Fibroblast of lung (primary cell): ENCODE data around the gene PCSK6. TPM values are rescaled to one million over a fixed set of nuclear protein-coding genes. Genes with fewer than 3 reads are reported as not detected.

Source experiments
- DNase-seq, 2 donors: peaks; one replicate each; pipeline versions ENCODE4 v3.0.0 to v3.0.0-alpha.2; 2010; ENCODE audit warnings: low read depth in 2 of 2
- H2AFZ ChIP-seq: 2 replicates; pipeline ENCODE4 v1.5.1; 2012; ENCODE audit warnings: low read length, control low read depth, inconsistent platforms
- H3K27ac ChIP-seq: 2 replicates; pipeline ENCODE4 v1.5.1; 2011; ENCODE audit warnings: low read length, control low read depth; ENCODE audit not compliant: insufficient read depth
- H3K27me3 ChIP-seq: 2 replicates; pipeline ENCODE4 v1.5.1; 2011; ENCODE audit warnings: mild to moderate bottlenecking, low read length; ENCODE audit not compliant: control insufficient read depth, insufficient read depth
- H3K36me3 ChIP-seq: 2 replicates; pipeline ENCODE4 v1.5.1; 2011; ENCODE audit warnings: low read length; ENCODE audit not compliant: control insufficient read depth, insufficient read depth
- H3K4me1 ChIP-seq: 2 replicates; pipeline ENCODE4 v1.5.1; 2011; ENCODE audit warnings: low read length; ENCODE audit not compliant: control insufficient read depth, insufficient read depth; ENCODE audit errors: extremely low read depth
- H3K4me2 ChIP-seq: 2 replicates; pipeline ENCODE4 v1.5.1; 2011; ENCODE audit warnings: low read length, control low read depth; ENCODE audit not compliant: insufficient read depth; ENCODE audit errors: extremely low read depth
- H3K4me3 ChIP-seq, 4 experiments: fragments of 200-600 bp in 1 of 4; sonication (generic) in 1 of 4; replicated peaks in 1 of 4; 2 replicates each; pipeline ENCODE4 v1.5.1; 2011 to 2016; ENCODE audit warnings: low read length in 4 of 4, low read depth in 3 of 4, mild to moderate bottlenecking in 3 of 4, control low read depth in 2 of 4, inconsistent platforms in 1 of 4, mixed read lengths in 1 of 4; ENCODE audit not compliant: insufficient read depth in 1 of 4; ENCODE audit errors: control extremely low read depth in 1 of 4
- H3K79me2 ChIP-seq: 2 replicates; pipeline ENCODE4 v1.5.1; 2012; ENCODE audit warnings: mild to moderate bottlenecking, low read length, inconsistent platforms; ENCODE audit not compliant: control insufficient read depth, insufficient read depth
- H3K9ac ChIP-seq: 2 replicates; pipeline ENCODE4 v1.5.1; 2011; ENCODE audit warnings: mild to moderate bottlenecking, low read length, control low read depth; ENCODE audit not compliant: insufficient read depth
- H3K9me3 ChIP-seq: 2 replicates; pipeline ENCODE4 v1.5.1; 2012; ENCODE audit warnings: low read depth, low read length; ENCODE audit not compliant: control insufficient read depth, insufficient read depth
- H4K20me1 ChIP-seq: 2 replicates; pipeline ENCODE4 v1.5.1; 2011; ENCODE audit warnings: low read length; ENCODE audit not compliant: control insufficient read depth, insufficient read depth; ENCODE audit errors: extremely low read depth
- CTCF ChIP-seq, 2 donors: IDR thresholded peaks in 1 of 2; conservative IDR thresholded peaks in 1 of 2; 1 replicate in 1 of 2; 2 replicates in 1 of 2; pipeline ENCODE4 v1.5.1; 2011 to 2012; ENCODE audit warnings: low read length in 2 of 2, control low read depth in 1 of 2, inconsistent platforms in 1 of 2, low read depth in 1 of 2, mild to moderate bottlenecking in 1 of 2
- EZH2 ChIP-seq: IDR thresholded peaks from 2 replicates; pipeline ENCODE4 v1.5.1; 2012; ENCODE audit warnings: low read length, control low read depth, mild to moderate bottlenecking; ENCODE audit errors: missing control alignments
- polyA plus RNA-seq, 2 donors: library from polyadenylated mRNA; depleted of rRNA in 1 of 2; stranded (reverse) in 1 of 2; unstranded in 1 of 2; fragments of >200 nt; gene quantifications; 2 replicates each; pipeline ENCODE4 v1.2.1, GENCODE V29; 2011 to 2012; ENCODE audit warnings: missing spikeins in 1 of 2
- total RNA-seq: library from RNA; depleted of rRNA; stranded (reverse); fragments of >200 nt; gene quantifications from 2 replicates; pipeline ENCODE4 v1.2.1, GENCODE V29; 2014

The PCSK6 gene
- total and polyA plus RNA-seq, 2 donors (not counting 1 experiment from before 2014, with no cell fraction given): 0.02 to 0.83 TPM

- Histone ChIP-seq H2AFZ (no peak overlapping the region), H3K79me2 (no peaks in the 10 kb centered on the region), H3K9ac (no peak overlapping the region), H3K4me3 (no peak overlapping the region), H3K9me3 (no peaks in the 10 kb centered on the region), H3K27ac (no peak overlapping the region), H3K36me3 (no peaks in the 10 kb centered on the region), H3K4me2 (no peak overlapping the region), H3K27me3 (no peaks in the 10 kb centered on the region), H4K20me1 (no peaks in the 10 kb centered on the region), H3K4me1 (no peaks in the 10 kb centered on the region)
- no peak for DNase-seq
- TF ChIP-seq EZH2 (no peak), CTCF (conservative IDR thresholded peaks at IDR 0.05 in 1 of 2, IDR thresholded peaks at IDR 0.05 in 1 of 2; ENCODE audit: low read depth in 1 of 2, low read length in 2 of 2) (no peak)
Observed at GRCh38 chr15:101526890-101527289, 37.4 kb upstream of the PCSK6 start.

- H3K79me2 ChIP-seq: no peaks in the 10 kb centered on the region
- H3K36me3 ChIP-seq: no peaks in the 10 kb centered on the region
- no peak overlapping the region for H3K9ac ChIP-seq
- H4K20me1 ChIP-seq: no peaks in the 10 kb centered on the region
- H3K27ac ChIP-seq: no peak overlapping the region
- no peak overlapping the region for H2AFZ ChIP-seq
- H3K4me3 ChIP-seq: no peak overlapping the region
- no peaks in the 10 kb centered on the region for H3K27me3 ChIP-seq
- no peak overlapping the region for H3K4me2 ChIP-seq
- DNase-seq: no peak
- H3K4me1 ChIP-seq: no peaks in the 10 kb centered on the region
- no peaks in the 10 kb centered on the region for H3K9me3 ChIP-seq
- TF ChIP-seq CTCF (conservative IDR thresholded peaks at IDR 0.05 in 1 of 2, IDR thresholded peaks at IDR 0.05 in 1 of 2; ENCODE audit: low read depth in 1 of 2, low read length in 2 of 2) (no peak), EZH2 (no peak)
Observed at GRCh38 chr15:101526442-101526841, 36.9 kb upstream of the PCSK6 start.

- H3K4me3 ChIP-seq: no peak overlapping the region
- no peak overlapping the region for H3K9ac ChIP-seq
- H3K36me3 ChIP-seq: no peaks in the 10 kb centered on the region
- H2AFZ ChIP-seq: no peak overlapping the region
- no peaks in the 10 kb centered on the region for H3K9me3 ChIP-seq
- no peaks in the 10 kb centered on the region for H3K27me3 ChIP-seq
- H3K79me2 ChIP-seq: no peaks in the 10 kb centered on the region
- H3K4me2 ChIP-seq: no peak overlapping the region
- TF ChIP-seq EZH2 (no peak), CTCF (conservative IDR thresholded peaks at IDR 0.05 in 1 of 2, IDR thresholded peaks at IDR 0.05 in 1 of 2; ENCODE audit: low read depth in 1 of 2, low read length in 2 of 2) (no peak)
- H3K27ac ChIP-seq: no peak overlapping the region
- H3K4me1 ChIP-seq: no peaks in the 10 kb centered on the region
- no peaks in the 10 kb centered on the region for H4K20me1 ChIP-seq
- no peak for DNase-seq
Observed at GRCh38 chr15:101526021-101526420, 36.5 kb upstream of the PCSK6 start.
